K562 (cell line): ENCODE results near the gene ING4. TPM values are rescaled to one million over a fixed set of nuclear protein-coding genes. Genes with fewer than 3 reads are reported as not detected.
A peak's percentile ranks its signal among the peaks of the same experiment; 100 is the strongest.

Source experiments
- ARNT ChIP-seq, 2 experiments: fragments of 450-650 bp; IDR thresholded peaks; 2 replicates each; pipeline ENCODE4 v1.6.1; 2016; ENCODE audit warnings: mild to moderate bottlenecking in 1 of 2
- BRD9 ChIP-seq: fragments of 450-650 bp; IDR thresholded peaks from 2 replicates; pipeline ENCODE4 v1.6.1; 2018; ENCODE audit warnings: low read depth; ENCODE audit not compliant: partially characterized antibody
- C11orf30 ChIP-seq: fragments of 450-650 bp; IDR thresholded peaks from 2 replicates; pipeline ENCODE4 v1.6.1; 2016; ENCODE audit warnings: low read depth, mild to moderate bottlenecking
- CBX3 ChIP-seq, 2 experiments: IDR thresholded peaks; 1 replicate in 1 of 2; 2 replicates in 1 of 2; pipeline ENCODE4 v1.6.1; 2012; ENCODE audit warnings: inconsistent platforms in 2 of 2, low read length in 2 of 2, borderline replicate concordance in 1 of 2, control low read depth in 1 of 2
- DIDO1 ChIP-seq: fragments of 450-650 bp; IDR thresholded peaks from 2 replicates; pipeline ENCODE4 v1.6.1; 2016; ENCODE audit warnings: low read depth, missing biosample characterization, missing genetic modification characterization
- DMBX1 ChIP-seq: fragments of 250-450 bp; sonication (Bioruptor Pico); IDR thresholded peaks from 2 replicates; pipeline ENCODE4 v1.8.0; 2022; ENCODE audit warnings: inconsistent platforms, mild to moderate bottlenecking, moderate library complexity, borderline replicate concordance
- EP400 ChIP-seq: fragments of 450-650 bp; IDR thresholded peaks from 2 replicates; pipeline ENCODE4 v1.6.1; 2017; ENCODE audit warnings: antibody characterized with exemption, mild to moderate bottlenecking, moderate library complexity
- GTF3C2 ChIP-seq: IDR thresholded peaks from 3 replicates; pipeline ENCODE4 v1.6.1; 2011; ENCODE audit warnings: borderline replicate concordance, mild to moderate bottlenecking, moderate library complexity; ENCODE audit not compliant: insufficient read length; ENCODE audit errors: extremely low read depth
- JUNB ChIP-seq: fragments of 450-650 bp; formaldehyde crosslinking; conservative IDR thresholded peaks from 2 replicates; pipeline ENCODE4 v1.4.0; 2020; ENCODE audit warnings: mild to moderate bottlenecking
- KHSRP ChIP-seq: fragments of 450-650 bp; IDR thresholded peaks from 2 replicates; pipeline ENCODE4 v1.6.1; 2017
- MCM5 ChIP-seq: fragments of 450-650 bp; IDR thresholded peaks from 2 replicates; pipeline ENCODE4 v1.6.1; 2016; ENCODE audit warnings: low read depth
- NCOA1 ChIP-seq: fragments of 450-650 bp; IDR thresholded peaks from 2 replicates; pipeline ENCODE4 v1.6.1; 2016; ENCODE audit warnings: low read depth
- NFYB ChIP-seq: IDR thresholded peaks from 2 replicates; pipeline ENCODE4 v1.6.1; 2011; ENCODE audit warnings: mild to moderate bottlenecking, moderate library complexity; ENCODE audit not compliant: insufficient read length; ENCODE audit errors: extremely low read depth
- NKRF ChIP-seq: fragments of 450-650 bp; IDR thresholded peaks from 2 replicates; pipeline ENCODE4 v1.6.1; 2016; ENCODE audit warnings: borderline replicate concordance
- NR0B1 ChIP-seq: fragments of 450-650 bp; IDR thresholded peaks from one replicate; pipeline ENCODE4 v1.6.1; 2018; ENCODE audit warnings: mild to moderate bottlenecking, moderate library complexity; ENCODE audit not compliant: partially characterized antibody
- SP2 ChIP-seq: IDR thresholded peaks from 2 replicates; pipeline ENCODE4 v1.6.1; 2011; ENCODE audit warnings: mild to moderate bottlenecking, low read depth, low read length, moderate library complexity; ENCODE audit not compliant: poor library complexity, severe bottlenecking; ENCODE audit errors: extremely low read depth
- TBP ChIP-seq: optimal IDR thresholded peaks from 2 replicates; pipeline ENCODE3; 2011; ENCODE audit warnings: low read depth, low read length, improper control_type of control experiment
- TEAD2 ChIP-seq: fragments of 450-650 bp; IDR thresholded peaks from 2 replicates; pipeline ENCODE4 v1.6.1; 2016; ENCODE audit warnings: missing genetic modification characterization, control low read depth, missing compliant biosample characterization
- TRIM28 ChIP-seq: fragments of 450-650 bp; IDR thresholded peaks from 2 replicates; pipeline ENCODE4 v1.6.1; 2017
- USF1 ChIP-seq: sonication (generic); formaldehyde crosslinking; IDR thresholded peaks from 2 replicates; pipeline ENCODE4 v1.9.0; 2022; ENCODE audit warnings: mild to moderate bottlenecking, missing genetic modification reagents
- polyA plus RNA-seq, 8 experiments: library from polyadenylated mRNA; depleted of rRNA in 4 of 8; stranded (reverse) in 5 of 8; unstranded in 3 of 8; fragments of >200 nt; fragmentation: Nextera tagmentation in 2 of 8; fragmentation: Illumina TruSeq in 1 of 8; extraction: Ambion mirVana in 2 of 8; extraction: Trizol in 1 of 8; gene quantifications; 2 replicates each; pipeline versions ENCODE4 v1.2.1 to v1.2.3, GENCODE V29; 2011 to 2014; ENCODE audit warnings: inconsistent platforms in 1 of 8, missing spikeins in 1 of 8
- total RNA-seq, 7 experiments: library from RNA; depleted of rRNA in 6 of 7; stranded (reverse); fragments of >200 nt in 6 of 7; fragmentation: Illumina TruSeq in 2 of 7; extraction: Trizol in 2 of 7; gene quantifications; 2 replicates each; pipeline versions ENCODE4 v1.2.1 to v1.2.3, GENCODE V29; 2011 to 2021; ENCODE audit warnings: low replicate concordance in 1 of 7

ING4 gene
- total and polyA plus RNA-seq, 9 of the 15 experiments (the other 6 are each of a cell fraction or from before 2014, with no cell fraction given): 6.6 to 30.2 (median 15.7) TPM

DNA sequence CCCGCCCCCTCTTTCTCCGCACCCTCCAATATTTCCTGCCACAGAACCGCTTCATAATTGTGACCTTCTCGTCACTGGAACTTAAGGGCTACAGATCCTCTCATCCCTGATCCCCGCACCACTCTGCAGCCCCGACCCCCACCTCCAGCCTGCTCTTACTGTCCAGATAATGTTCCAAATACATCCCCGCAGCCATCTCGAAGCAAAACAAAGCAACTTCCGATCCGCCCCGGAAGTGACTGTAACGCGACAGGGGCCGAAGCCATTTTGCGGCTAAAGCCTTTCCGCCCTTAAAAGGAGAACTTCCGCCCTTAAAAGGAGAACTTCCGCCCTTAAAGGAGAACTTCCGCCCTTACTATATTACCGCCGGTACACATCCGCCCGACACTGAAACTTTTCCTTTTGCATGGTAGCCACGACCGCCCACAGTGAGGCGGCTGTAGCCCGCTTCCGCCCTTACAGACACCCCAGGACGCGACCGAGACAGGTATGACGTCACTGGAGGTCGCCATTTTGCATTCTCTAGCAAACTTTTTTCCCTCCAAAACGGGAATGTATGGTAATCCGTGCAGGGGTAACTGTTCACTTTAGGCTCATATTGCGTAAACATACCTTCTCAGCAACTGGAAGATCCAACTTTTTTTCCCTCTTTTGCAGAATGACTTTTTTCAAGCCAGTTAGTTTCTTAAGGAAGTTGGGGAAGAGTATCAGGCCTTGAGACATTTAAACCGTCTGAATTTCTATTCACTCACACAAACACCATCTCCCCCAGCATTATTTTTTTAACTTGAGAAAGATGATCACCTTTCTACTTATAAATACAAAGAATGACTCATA is at the start of gene ING4 (continued):
- 0 out of 4 replicates have a peak, but pooled peaks of 1 of the 2 experiments have one; percentile 34 for TF ChIP-seq ARNT (IDR thresholded peaks at IDR 0.05)
- TF ChIP-seq NR0B1: no peak
- TF ChIP-seq MCM5: no peak
- peak; percentile 86 for TF ChIP-seq JUNB (CRISPR knock-in tag)
- TF ChIP-seq EP400: peak; percentile 85
- TF ChIP-seq TEAD2 (tag): peak; percentile 58; the same call in 1 of the 2 replicates
- peak in 1 of 2 experiments; percentile 67; a peak in 1 of 3 replicates for TF ChIP-seq CBX3 (IDR thresholded peaks at IDR 0.05; ENCODE audit: borderline replicate concordance in 1 of 2, low read length in 2 of 2)
- TF ChIP-seq GTF3C2: no peak
- TF ChIP-seq KHSRP: peak; percentile 95
- peak; percentile 52; the same call in 1 of the 2 replicates for TF ChIP-seq DIDO1
- TF ChIP-seq BRD9: peak; percentile 41
- TF ChIP-seq USF1 (CRISPR knock-in tag): no peak
- TF ChIP-seq DMBX1: 0 out of 2 replicates have a peak, but pooled peaks have one; percentile 41
- TF ChIP-seq NFYB: no peak
- TF ChIP-seq SP2: no peak
- peak; percentile 95 for TF ChIP-seq C11orf30
- no peak for TF ChIP-seq TRIM28
- TF ChIP-seq NCOA1: peak; percentile 76; the same call in 1 of the 2 replicates
- TF ChIP-seq TBP: peak; percentile 45
- TF ChIP-seq NKRF: peak; percentile 90
